NCI-H345 treated with DMSO at 0.1 percent for 48 hours (cell line): Measurements from ENCODE around the gene DSTYK.
"Not testable (repeated sequence)": the region's sequence is repeated elsewhere in the genome, so short reads cannot be mapped to it uniquely, and the experiment has no call there.

Experiments used
- DNase-seq: peaks from one replicate; lab custom pipeline; 2025; ENCODE audit not compliant: unreplicated experiment; lab: John Stamatoyannopoulos, UW

DSTYK gene

GRCh38 chr1:205240569-205240968 lies 29.1 kb upstream of the DSTYK start:
- DNase-seq = no peak

GRCh38 chr1:205240118-205240517 lies 28.6 kb upstream of the DSTYK start:
- no peak for DNase-seq

DNA sequence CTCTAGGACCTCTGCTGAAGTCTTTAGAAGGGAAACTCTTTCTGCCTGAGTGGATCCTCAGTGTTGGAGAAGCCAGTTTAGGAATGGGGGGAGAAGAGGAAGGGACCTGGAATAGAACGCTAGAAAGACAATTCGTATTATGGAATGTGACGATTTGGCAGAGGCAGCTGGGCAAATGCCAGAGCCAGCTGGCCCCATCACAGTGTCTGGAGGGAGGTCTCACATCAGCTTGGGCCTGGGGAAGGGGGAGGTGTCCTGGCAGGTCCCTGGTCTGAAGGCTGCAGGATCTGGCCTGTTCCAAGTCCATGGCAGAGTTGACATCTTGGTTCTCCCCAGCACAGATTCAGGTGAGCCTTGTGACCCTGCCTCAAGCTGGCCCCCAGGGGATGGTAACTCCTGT lies 27.6 kb upstream of the DSTYK start:
- DNase-seq = no peak

GRCh38 chr1:205237526-205238484 lies 26.3 kb upstream of the DSTYK start:
- no peak for DNase-seq

DNA sequence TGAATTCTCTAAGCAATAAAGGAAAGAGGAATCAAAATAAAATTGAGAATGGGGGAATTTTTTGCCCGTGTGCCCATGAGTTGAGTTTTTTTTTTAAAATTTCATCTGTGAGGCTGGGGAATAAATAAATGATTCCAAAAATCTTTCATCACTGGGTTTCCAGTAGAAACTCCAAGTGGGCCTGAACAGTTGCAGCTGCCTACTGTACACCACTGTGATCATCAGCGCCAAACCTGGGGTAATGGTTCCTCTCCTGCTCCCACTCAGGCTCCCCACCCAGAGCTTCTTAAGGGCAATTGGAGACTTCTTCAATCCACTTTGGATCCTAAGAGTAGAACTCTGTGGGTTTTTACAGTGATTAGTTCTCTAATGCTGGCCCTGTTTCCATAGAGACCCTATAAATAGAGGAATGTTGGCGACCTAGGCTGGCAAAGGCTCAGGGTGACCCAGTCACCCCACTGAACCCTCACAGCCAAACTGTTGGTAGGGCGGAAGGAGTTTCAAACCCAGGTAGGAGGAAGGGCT lies 25.5 kb upstream of the DSTYK start:
- no peak for DNase-seq

DNA sequence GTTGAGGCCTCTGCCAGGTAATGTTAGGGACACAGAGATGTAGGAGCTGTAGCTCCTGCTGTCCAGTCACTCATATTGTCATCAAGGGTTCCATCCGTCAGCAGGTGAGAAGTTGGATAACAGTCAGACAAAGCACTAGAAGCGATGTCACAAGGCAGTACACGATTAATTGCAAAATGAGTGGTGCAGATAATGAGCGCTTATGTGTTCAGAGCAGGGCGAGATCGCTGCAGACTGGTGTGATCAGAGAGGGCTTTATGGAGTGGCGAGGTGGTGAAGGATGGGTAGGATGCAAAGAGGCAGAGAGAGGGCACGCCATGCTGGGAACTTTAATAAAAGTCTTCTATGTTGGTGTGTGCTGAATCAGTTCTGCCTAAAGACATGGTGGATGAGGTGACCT lies 25.0 kb upstream of the DSTYK start:
- no peak for DNase-seq

DNA sequence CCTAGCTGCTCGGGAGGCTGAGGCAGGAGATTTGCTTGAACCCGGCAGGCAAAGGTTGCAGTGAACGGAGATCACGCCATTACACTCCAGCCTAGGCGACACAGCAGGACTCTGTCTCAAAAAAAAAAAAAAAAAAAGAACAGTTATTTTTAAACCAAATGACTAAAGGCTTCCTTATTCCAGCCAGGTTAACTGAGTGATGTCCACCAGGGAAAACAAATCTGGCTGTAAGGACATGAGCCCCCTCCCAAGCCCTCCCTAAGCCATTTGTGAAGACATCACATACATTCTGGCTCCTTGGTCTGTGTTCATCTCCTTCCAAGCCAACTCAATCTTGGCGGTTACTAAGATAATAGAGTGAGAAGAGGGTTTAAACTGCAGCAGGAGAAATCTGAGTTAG lies 24.4 kb upstream of the DSTYK start:
- no peak for DNase-seq

GRCh38 chr1:205233986-205234385 lies 22.5 kb upstream of the DSTYK start:
- DNase-seq = not testable (repeated sequence)

- no peak for DNase-seq
These were observed 21.5 kb upstream of the DSTYK start for GRCh38 chr1:205232945-205233397.

DNA sequence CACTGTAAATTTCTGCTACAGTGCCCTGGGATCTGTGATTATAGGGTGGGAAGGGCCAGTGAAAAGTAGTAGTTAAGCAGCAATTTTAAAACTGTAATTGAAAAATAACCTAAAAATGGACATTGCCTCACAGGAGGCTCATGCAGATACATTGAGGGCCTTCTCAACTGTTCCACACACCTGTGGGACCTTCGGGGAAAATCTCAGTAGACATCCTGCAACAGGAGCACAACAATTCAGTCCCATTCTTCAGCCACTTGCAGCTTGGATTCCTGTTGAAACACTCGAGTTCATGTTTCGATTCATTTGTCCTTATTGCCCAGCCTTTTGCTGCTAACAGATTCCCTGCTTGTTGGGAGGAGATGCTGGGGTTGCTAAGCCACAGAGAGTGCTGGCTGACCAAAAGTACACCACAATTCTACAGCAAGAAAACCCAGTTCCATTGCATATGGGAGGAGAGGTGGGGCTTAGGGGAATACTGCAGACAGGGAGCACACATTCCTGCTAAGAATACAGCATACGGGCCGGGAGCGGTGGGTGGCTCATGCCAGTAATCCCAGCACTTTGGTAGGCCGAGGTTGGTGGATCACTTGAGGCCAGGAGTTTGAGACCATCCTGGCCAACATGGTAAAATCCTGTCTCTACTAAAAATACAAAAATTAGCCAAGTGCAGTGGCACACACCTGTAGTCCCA lies 20.8 kb upstream of the DSTYK start:
- DNase-seq = no peak

- no peak for DNase-seq
These were observed 19.5 kb upstream of the DSTYK start for GRCh38 chr1:205230982-205231381.

DNA sequence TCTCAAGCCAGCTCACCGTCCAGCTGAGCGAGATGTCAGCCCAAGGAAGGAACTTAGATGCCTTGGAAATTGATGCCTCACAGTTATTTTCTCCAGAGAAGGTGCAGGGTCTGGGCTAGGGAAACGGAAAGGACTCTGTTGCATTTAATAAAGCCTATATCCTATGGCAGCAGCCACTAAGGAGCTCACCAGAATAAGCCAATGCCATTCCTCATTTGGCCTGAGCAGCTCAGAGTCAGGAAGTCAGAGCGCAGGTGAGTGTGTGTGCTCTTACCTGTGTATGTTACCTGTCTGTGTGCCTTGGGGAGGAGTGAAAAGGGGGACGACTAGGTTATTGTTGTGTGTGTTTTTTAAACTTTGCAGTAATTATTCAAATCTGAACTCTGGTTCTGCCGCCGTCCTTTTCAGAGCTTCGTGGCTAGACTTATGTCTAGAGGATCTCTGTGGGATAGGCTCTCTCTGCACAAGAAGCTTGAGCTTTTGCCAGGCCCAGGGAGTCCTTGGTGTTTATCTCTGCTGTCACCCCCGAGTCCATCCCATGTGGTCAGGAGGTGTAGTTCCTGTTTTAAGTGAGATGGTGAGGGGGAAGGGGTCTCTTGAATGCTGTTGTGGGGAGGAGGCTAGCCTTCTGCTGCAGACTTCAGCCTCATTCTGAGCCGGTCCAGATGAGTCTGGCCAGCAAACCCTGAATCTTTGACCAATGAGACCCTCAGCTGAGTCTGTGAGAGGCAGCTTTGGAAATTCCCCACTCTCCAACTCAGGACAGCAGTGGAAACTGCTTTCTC lies 18.6 kb upstream of the DSTYK start:
- no peak for DNase-seq

- peak; percentile 85 for DNase-seq
These were observed 17.9 kb upstream of the DSTYK start for GRCh38 chr1:205229399-205229871.

GRCh38 chr1:205228093-205228521 lies 16.6 kb upstream of the DSTYK start:
- peak; percentile 21 for DNase-seq

- peak; percentile 87 for DNase-seq
These were observed 16.1 kb upstream of the DSTYK start, which contains the start of gene TMCC2 for GRCh38 chr1:205227584-205228013. TSS of gene TMCC2 (plus strand) at chr1:205227946. CDS start at chr1:205228565, 619 bp downstream.

DNA sequence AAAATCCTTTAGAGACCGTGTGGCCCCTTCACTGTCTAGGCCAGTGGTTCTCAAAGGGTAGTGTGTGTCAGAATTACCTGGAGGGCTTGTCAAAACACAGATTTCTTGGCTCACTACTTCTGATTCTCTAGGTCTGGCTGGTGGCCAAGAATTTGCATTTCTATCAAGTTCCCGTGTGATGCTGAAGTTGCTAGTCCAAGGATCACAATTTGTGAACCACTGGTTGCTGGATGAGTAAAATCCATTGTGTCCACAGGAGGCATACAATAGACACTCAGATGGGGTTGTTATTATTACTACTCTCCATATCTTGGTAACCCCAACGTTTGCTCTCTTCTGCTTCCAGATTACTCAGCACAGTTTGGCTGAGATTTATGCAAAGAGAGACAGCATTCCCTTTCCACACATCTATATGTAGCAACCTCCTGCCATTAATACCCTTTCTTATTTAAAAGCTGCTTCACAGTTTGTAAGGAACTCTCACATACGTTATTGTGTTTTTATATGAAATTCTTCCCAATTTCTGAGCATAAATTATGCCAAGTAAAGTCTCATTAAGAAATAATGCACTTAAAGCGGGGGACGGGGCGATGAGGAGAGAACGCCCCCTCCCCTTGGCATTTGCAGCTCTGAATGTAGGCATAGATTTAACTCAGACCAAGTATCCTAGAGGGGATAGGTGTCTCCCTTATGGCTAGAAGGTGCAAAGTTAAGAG lies 15.5 kb upstream of the DSTYK start:
- DNase-seq = peak; percentile 30

GRCh38 chr1:205225901-205226765 lies 14.6 kb upstream of the DSTYK start:
- peak; percentile 21 for DNase-seq

DNA sequence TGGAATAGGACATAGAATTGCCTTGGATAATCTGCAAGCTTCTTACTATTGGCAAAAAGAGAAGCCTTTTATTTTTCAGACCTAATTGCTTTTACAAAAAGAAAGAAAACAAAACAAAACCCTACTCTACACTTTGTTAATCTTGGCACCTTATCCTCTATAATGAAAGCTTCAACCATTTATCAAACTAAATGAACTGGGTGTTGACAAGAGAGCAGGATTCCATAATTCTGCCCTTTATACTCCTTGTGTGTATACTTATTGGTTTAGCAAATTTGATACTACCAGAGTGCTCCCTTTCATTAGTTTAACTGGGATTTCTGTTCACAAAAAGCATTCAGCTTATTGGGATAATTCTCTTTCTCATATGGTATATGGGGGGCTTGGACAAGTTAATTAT lies 13.2 kb upstream of the DSTYK start:
- DNase-seq = no peak

- no peak for DNase-seq
These were observed 8.9 kb upstream of the DSTYK start for GRCh38 chr1:205220421-205220820.
